ENCODE data around the gene MRTFA. TPM values are rescaled to one million over a fixed set of nuclear protein-coding genes. Genes with fewer than 3 reads are reported as not detected.
"Not testable (repeated sequence)": the region's sequence is repeated elsewhere in the genome, so short reads cannot be mapped to it uniquely, and the experiment has no call there.

Gene MRTFA
- total RNA-seq, 2 experiments from 2014 or later: 55.3 to 58.9 TPM

DNA sequence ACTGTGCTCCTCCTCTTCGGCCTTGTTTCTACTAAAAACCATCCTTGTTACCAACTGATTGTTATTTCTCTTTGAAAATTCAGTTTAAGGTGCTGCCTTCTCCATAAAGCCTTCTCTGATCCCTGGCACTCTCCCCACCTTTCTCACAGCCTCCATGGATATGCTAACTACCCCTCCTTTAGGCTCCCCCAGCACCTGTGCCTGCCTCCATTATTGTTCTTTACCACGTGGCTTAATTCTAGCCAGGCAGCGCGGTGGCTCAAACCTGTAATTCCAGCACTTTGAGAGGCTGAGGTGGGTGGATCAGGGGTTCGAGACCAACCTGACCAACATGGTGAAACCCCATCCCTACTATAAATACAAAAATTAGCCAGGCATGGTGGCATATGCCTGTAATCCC, 96.3 kb downstream of the MRTFA start:
- Mint-ChIP-seq H3K27me3 (no peaks in the 10 kb centered on the region), H3K9me3 (no peaks in the 10 kb centered on the region), H3K36me3 (ENCODE audit: low read depth) (peaks cover 5% of the 10 kb centered on the region), H3K4me1 (ENCODE audit: low read depth) (peaks cover 42% of the 10 kb centered on the region), H3K4me3 (no peak overlapping the region), H3K27ac (peak overlapping the region; percentile 39)
- Histone ChIP-seq H3K4me1 (ENCODE audit: insufficient read depth, low read length) (peaks cover 5% of the 10 kb centered on the region), H3K36me3 (ENCODE audit: insufficient read depth, low read length) (no peaks in the 10 kb centered on the region), H3K9me3 (ENCODE audit: control insufficient read depth in 1 of 2, insufficient read depth in 1 of 2, low read length in 2 of 2) (no peaks in the 10 kb centered on the region), H3K27ac (ENCODE audit: low read depth in 1 of 2, low read length in 2 of 2) (no peak overlapping the region), H3K27me3 (ENCODE audit: control insufficient read depth in 1 of 2, insufficient read depth in 2 of 2, low read length in 2 of 2) (no peaks in the 10 kb centered on the region), H3K4me3 (ENCODE audit: low read length) (no peak overlapping the region)
- intact Hi-C loops (cut with DNase I, micrococcal nuclease): loop anchor here in 1 of 2 experiments (10.0 kb wide), 1 partner anchor 55 kb away; no protein-coding TSS in a partner anchor
- DNase-seq (no peak), ATAC-seq (ENCODE audit: poor library complexity) (no peak)
- CTCF ChIA-PET: interaction anchor here (0.6 to 0.7 kb wide), 2 partner anchors 220 to 698 kb away, joined by 3 to 5 read pairs; no protein-coding TSS in a partner anchor
- POLR2A ChIA-PET: no interaction called here
- TF ChIP-seq, protein P1, sequence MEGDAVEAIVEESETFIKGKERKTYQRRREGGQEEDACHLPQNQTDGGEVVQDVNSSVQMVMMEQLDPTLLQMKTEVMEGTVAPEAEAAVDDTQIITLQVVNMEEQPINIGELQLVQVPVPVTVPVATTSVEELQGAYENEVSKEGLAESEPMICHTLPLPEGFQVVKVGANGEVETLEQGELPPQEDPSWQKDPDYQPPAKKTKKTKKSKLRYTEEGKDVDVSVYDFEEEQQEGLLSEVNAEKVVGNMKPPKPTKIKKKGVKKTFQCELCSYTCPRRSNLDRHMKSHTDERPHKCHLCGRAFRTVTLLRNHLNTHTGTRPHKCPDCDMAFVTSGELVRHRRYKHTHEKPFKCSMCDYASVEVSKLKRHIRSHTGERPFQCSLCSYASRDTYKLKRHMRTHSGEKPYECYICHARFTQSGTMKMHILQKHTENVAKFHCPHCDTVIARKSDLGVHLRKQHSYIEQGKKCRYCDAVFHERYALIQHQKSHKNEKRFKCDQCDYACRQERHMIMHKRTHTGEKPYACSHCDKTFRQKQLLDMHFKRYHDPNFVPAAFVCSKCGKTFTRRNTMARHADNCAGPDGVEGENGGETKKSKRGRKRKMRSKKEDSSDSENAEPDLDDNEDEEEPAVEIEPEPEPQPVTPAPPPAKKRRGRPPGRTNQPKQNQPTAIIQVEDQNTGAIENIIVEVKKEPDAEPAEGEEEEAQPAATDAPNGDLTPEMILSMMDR (IDR thresholded peaks at IDR 0.05): no peak

DNA sequence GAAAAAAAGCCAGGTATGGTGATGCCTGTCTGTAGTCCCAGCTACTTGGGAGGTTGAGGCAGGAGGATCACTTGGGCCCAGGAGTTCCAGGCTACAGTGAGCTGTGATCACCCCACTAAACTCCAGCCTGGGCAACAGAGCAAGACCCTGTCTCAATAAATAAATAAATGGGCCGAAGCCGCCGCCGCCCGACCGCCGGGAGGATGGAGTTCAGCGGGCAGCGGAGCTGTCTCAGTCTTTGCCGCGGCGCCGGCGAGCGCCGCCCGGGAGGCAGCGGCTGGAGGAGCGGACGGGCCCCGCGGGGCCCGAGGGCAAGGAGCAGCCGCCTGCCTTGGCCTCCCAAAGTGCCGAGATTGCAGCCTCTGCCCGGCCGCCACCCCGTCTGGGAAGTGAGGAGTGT, 100.4 kb downstream of the MRTFA start:
- H3K27ac Mint-ChIP-seq: not testable (repeated sequence)
- POLR2A ChIA-PET: interaction anchor here (1.3 kb wide), 1 partner anchor 101 kb away, joined by 4 read pairs; the partner anchor contains the start of gene MRTFA

DNA sequence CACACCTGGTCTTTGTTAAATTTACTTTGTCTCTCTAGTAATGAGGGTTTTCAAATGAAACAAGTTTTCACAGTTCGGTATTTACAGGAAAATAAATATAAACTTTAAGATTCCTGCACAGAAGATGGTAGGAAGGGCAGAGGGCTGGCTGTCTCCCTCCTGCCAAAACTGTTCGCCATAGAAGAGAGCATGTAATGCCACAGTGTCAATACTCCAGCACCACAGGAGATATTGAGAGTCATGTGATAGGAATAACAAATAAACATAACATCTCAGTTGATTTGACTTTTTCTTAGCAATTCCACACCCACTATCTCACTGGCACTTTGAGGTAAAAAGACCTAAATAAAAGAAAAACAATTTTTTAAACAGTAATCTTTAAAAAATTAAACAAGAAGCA, 100.9 kb downstream of the MRTFA start:
- intact Hi-C loops (cut with DNase I, micrococcal nuclease): no loop called here
- no peak for DNase-seq
- Mint-ChIP-seq H3K4me1 (ENCODE audit: low read depth) (peaks cover 62% of the 10 kb centered on the region), H3K27me3 (no peaks in the 10 kb centered on the region), H3K36me3 (ENCODE audit: low read depth) (no peaks in the 10 kb centered on the region), H3K9me3 (no peaks in the 10 kb centered on the region), H3K4me3 (peak overlapping the region; percentile 8), H3K27ac (peak overlapping the region; percentile 88)
- H3K9me3 ChIP-seq (ENCODE audit: control insufficient read depth in 1 of 2, insufficient read depth in 1 of 2, low read length in 2 of 2): no peaks in the 10 kb centered on the region
- no peaks in the 10 kb centered on the region for H3K27me3 ChIP-seq (ENCODE audit: control insufficient read depth in 1 of 2, insufficient read depth in 2 of 2, low read length in 2 of 2)
- H3K36me3 ChIP-seq (ENCODE audit: insufficient read depth, low read length): no peaks in the 10 kb centered on the region
- no peak for ATAC-seq (ENCODE audit: poor library complexity)
- peaks cover 21% of the 10 kb centered on the region for H3K4me1 ChIP-seq (ENCODE audit: insufficient read depth, low read length)
- no peak overlapping the region for H3K27ac ChIP-seq (ENCODE audit: low read depth in 1 of 2, low read length in 2 of 2)
- CTCF ChIA-PET: interaction anchor here (5.1 kb wide), 1 partner anchor 111 kb away, joined by 20 read pairs; no protein-coding TSS in a partner anchor
- TF ChIP-seq, protein P1 (IDR thresholded peaks at IDR 0.05): no peak
- POLR2A ChIA-PET: interaction anchor here (1.3 kb wide), 1 partner anchor 101 kb away, joined by 4 read pairs; the partner anchor contains the start of gene MRTFA
- H3K4me3 ChIP-seq (ENCODE audit: low read length): no peak overlapping the region

More for the DNA sequence above, 100.4 kb downstream of the MRTFA start:
- DNase-seq; H3K4me3 Mint-ChIP-seq; H3K9me3 Mint-ChIP-seq; CTCF ChIA-PET; H3K27me3 ChIP-seq (ENCODE audit: control insufficient read depth in 1 of 2, insufficient read depth in 2 of 2, low read length in 2 of 2); H3K36me3 Mint-ChIP-seq (ENCODE audit: low read depth); intact Hi-C loops (cut with DNase I, micrococcal nuclease); H3K27ac ChIP-seq (ENCODE audit: low read depth in 1 of 2, low read length in 2 of 2); H3K27me3 Mint-ChIP-seq; H3K4me3 ChIP-seq (ENCODE audit: low read length); ATAC-seq (ENCODE audit: poor library complexity); H3K36me3 ChIP-seq (ENCODE audit: insufficient read depth, low read length); H3K9me3 ChIP-seq (ENCODE audit: control insufficient read depth in 1 of 2, insufficient read depth in 1 of 2, low read length in 2 of 2): not testable (repeated sequence)
- peaks cover 62% of the 10 kb centered on the region for H3K4me1 Mint-ChIP-seq (ENCODE audit: low read depth)
- peaks cover 17% of the 10 kb centered on the region for H3K4me1 ChIP-seq (ENCODE audit: insufficient read depth, low read length)

DNA sequence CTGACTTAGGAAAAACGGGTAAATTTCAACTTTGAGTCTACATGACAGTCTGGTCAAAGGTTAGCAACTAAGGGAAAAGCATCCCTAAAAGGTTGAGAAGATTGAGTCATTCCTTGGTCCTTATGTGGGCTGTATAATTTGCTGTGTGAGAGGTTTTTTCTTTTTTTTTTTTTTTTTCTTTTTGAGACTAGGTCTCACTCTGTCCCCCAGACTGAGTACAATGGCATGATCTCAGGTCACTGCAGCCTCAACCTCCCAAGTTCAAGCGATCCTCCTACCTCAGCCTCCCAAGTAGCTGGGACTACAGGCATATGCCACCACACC, 101.4 kb downstream of the MRTFA start:
- ATAC-seq (ENCODE audit: poor library complexity): no peak
- peak overlapping the region; percentile 84 for H3K4me3 Mint-ChIP-seq
- no peak for DNase-seq
- H3K27me3 ChIP-seq (ENCODE audit: control insufficient read depth in 1 of 2, insufficient read depth in 2 of 2, low read length in 2 of 2): no peaks in the 10 kb centered on the region
- no peaks in the 10 kb centered on the region for H3K36me3 ChIP-seq (ENCODE audit: insufficient read depth, low read length)
- H3K4me3 ChIP-seq (ENCODE audit: low read length): no peak overlapping the region
- H3K4me1 ChIP-seq (ENCODE audit: insufficient read depth, low read length): peaks cover 25% of the 10 kb centered on the region
- TF ChIP-seq, protein P1 (IDR thresholded peaks at IDR 0.05): no peak
- H3K4me1 Mint-ChIP-seq (ENCODE audit: low read depth): peaks cover 64% of the 10 kb centered on the region
- POLR2A ChIA-PET: interaction anchor here (0.6 to 1.3 kb wide), 2 partner anchors 102 to 111 kb away, joined by 3 to 4 read pairs; partner anchors contain the start of gene MRTFA
- no peaks in the 10 kb centered on the region for H3K9me3 ChIP-seq (ENCODE audit: control insufficient read depth in 1 of 2, insufficient read depth in 1 of 2, low read length in 2 of 2)
- H3K9me3 Mint-ChIP-seq: no peaks in the 10 kb centered on the region
- no peaks in the 10 kb centered on the region for H3K36me3 Mint-ChIP-seq (ENCODE audit: low read depth)
- CTCF ChIA-PET: interaction anchor here (2.2 to 5.1 kb wide), 2 partner anchors 10 to 112 kb away, joined by 18 to 20 read pairs; no protein-coding TSS in a partner anchor
- intact Hi-C loops (cut with DNase I, micrococcal nuclease): no loop called here
- H3K27ac ChIP-seq (ENCODE audit: low read depth in 1 of 2, low read length in 2 of 2): peak overlapping the region; percentile 44 to 50
- H3K27ac Mint-ChIP-seq: peak overlapping the region; percentile 88
- H3K27me3 Mint-ChIP-seq: no peaks in the 10 kb centered on the region

All from CD4-positive, alpha-beta T cell (primary cell).